Measurements from ENCODE around the gene TACC3. TPM values are rescaled to one million over a fixed set of nuclear protein-coding genes. Genes with fewer than 3 reads are reported as not detected.

Gene TACC3
- total RNA-seq, 1 donor from 2014 or later: 15.0 TPM

DNA sequence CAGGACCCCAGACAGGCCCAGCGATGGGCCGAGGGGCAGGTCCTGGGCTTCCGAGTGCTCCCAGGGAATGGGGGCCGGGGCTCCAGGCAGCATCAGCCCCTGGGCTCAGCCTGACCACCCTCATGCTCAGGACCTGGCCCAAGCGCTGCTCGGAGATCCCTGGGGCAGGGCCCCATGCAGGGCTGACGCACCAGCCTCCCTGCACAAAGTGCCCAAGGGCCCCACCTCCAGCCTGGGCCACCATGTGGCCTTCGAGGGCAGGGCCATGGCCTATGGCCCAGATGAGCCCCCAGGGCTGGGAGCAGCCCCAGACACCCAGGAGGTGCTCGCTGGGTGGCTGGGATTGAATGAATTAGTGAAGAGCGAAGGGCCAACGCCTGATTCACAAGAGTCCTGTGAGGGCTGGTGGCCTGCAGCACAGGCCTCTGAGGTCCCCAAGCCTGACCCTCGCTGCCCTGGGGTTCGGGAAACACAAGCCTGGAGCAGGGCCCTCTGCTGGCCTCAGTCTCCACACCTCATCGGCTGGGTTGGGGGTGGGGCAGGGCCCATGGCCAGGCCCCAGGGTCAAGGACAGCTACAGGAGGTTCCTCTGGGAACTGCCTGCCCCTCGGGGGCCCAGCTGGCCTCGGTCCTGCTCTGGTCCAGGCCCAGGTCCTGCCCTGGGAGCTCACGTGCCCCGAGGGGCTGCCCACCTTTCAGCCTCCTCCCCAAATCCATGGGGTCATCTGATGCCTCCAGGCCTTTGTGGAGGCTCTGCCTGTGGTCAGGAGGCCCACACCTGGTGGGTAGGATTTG is 58.5 kb downstream of the TACC3 start:
- Histone ChIP-seq H3K36me3 (ENCODE audit: insufficient read depth, low read length) (no peaks in the 10 kb centered on the region), H3K4me3 (ENCODE audit: insufficient read depth, low read depth, low read length) (no peak overlapping the region), H4K20me1 (ENCODE audit: insufficient read depth, low read length) (no peaks in the 10 kb centered on the region), H3K27ac (ENCODE audit: low read depth, low read length) (no peak overlapping the region), H2AFZ (ENCODE audit: low read depth, low read length) (no peak overlapping the region), H3K4me2 (ENCODE audit: low read length) (no peak overlapping the region), H3K79me2 (ENCODE audit: insufficient read depth, low read length) (no peaks in the 10 kb centered on the region), H3K9ac (ENCODE audit: low read length) (no peak overlapping the region), H3K4me1 (ENCODE audit: insufficient read depth, low read length) (no peaks in the 10 kb centered on the region), H3K27me3 (ENCODE audit: insufficient read depth, low read length) (no peaks in the 10 kb centered on the region), H3K9me3 (ENCODE audit: insufficient read depth, low read depth, low read length) (no peaks in the 10 kb centered on the region)
- Mint-ChIP-seq H3K36me3 (ENCODE audit: low read depth, unreplicated experiment) (no peaks in the 10 kb centered on the region), H3K27me3 (ENCODE audit: low read depth, unreplicated experiment) (peaks cover 5% of the 10 kb centered on the region), H3K4me1 (ENCODE audit: low read depth, unreplicated experiment) (no peaks in the 10 kb centered on the region), H3K9me3 (ENCODE audit: unreplicated experiment) (no peaks in the 10 kb centered on the region), H3K4me3 (ENCODE audit: unreplicated experiment) (no peak overlapping the region), H3K27ac (ENCODE audit: unreplicated experiment) (no peak overlapping the region)
- FAIRE-seq (no peak), DNase-seq (ENCODE audit: low read depth) (no peak)
- no peak for TF ChIP-seq EZH2 (IDR thresholded peaks at IDR 0.05; ENCODE audit: insufficient read depth, low read length)
- TF ChIP-seq, protein P1, sequence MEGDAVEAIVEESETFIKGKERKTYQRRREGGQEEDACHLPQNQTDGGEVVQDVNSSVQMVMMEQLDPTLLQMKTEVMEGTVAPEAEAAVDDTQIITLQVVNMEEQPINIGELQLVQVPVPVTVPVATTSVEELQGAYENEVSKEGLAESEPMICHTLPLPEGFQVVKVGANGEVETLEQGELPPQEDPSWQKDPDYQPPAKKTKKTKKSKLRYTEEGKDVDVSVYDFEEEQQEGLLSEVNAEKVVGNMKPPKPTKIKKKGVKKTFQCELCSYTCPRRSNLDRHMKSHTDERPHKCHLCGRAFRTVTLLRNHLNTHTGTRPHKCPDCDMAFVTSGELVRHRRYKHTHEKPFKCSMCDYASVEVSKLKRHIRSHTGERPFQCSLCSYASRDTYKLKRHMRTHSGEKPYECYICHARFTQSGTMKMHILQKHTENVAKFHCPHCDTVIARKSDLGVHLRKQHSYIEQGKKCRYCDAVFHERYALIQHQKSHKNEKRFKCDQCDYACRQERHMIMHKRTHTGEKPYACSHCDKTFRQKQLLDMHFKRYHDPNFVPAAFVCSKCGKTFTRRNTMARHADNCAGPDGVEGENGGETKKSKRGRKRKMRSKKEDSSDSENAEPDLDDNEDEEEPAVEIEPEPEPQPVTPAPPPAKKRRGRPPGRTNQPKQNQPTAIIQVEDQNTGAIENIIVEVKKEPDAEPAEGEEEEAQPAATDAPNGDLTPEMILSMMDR (IDR thresholded peaks at IDR 0.05; ENCODE audit: insufficient read depth, low read depth, low read length): no peak

DNA sequence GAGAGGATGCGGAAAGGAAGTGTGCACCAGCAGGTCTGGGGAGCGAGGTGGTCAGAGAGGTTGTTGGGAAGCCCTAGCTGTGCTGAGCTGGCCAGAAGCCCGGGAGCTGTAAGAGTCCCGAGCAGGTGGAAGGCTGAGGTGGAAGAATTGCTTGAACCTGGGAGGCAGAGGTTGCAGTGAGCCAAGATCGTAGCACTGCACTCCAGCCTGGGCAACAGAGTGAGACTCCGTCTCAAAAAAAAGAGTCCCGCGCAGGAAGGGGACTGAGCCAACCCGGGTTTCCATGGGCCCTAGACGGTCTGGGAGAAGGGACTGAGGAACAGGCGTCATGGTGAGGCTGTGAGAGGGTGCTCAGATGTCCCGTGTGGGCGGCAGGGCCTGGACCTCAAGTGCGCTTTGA is 59.1 kb downstream of the TACC3 start:
- H3K79me2 ChIP-seq (ENCODE audit: insufficient read depth, low read length): no peaks in the 10 kb centered on the region
- TF ChIP-seq, protein P1 (IDR thresholded peaks at IDR 0.05; ENCODE audit: insufficient read depth, low read depth, low read length): no peak
- no peak for TF ChIP-seq EZH2 (IDR thresholded peaks at IDR 0.05; ENCODE audit: insufficient read depth, low read length)
- Mint-ChIP-seq H3K36me3 (ENCODE audit: low read depth, unreplicated experiment) (no peaks in the 10 kb centered on the region), H3K4me3 (ENCODE audit: unreplicated experiment) (no peak overlapping the region), H3K9me3 (ENCODE audit: unreplicated experiment) (no peaks in the 10 kb centered on the region), H3K4me1 (ENCODE audit: low read depth, unreplicated experiment) (no peaks in the 10 kb centered on the region), H3K27me3 (ENCODE audit: low read depth, unreplicated experiment) (peaks cover 5% of the 10 kb centered on the region), H3K27ac (ENCODE audit: unreplicated experiment) (no peak overlapping the region)
- no peaks in the 10 kb centered on the region for H3K4me1 ChIP-seq (ENCODE audit: insufficient read depth, low read length)
- no peak overlapping the region for H3K4me3 ChIP-seq (ENCODE audit: insufficient read depth, low read depth, low read length)
- H3K36me3 ChIP-seq (ENCODE audit: insufficient read depth, low read length): no peaks in the 10 kb centered on the region
- DNase-seq (ENCODE audit: low read depth) (no peak), FAIRE-seq (no peak)
- H3K9ac ChIP-seq (ENCODE audit: low read length): no peak overlapping the region
- H2AFZ ChIP-seq (ENCODE audit: low read depth, low read length): no peak overlapping the region
- H3K4me2 ChIP-seq (ENCODE audit: low read length): no peak overlapping the region
- no peaks in the 10 kb centered on the region for H4K20me1 ChIP-seq (ENCODE audit: insufficient read depth, low read length)
- H3K27me3 ChIP-seq (ENCODE audit: insufficient read depth, low read length): no peaks in the 10 kb centered on the region
- no peaks in the 10 kb centered on the region for H3K9me3 ChIP-seq (ENCODE audit: insufficient read depth, low read depth, low read length)
- no peak overlapping the region for H3K27ac ChIP-seq (ENCODE audit: low read depth, low read length)

DNA sequence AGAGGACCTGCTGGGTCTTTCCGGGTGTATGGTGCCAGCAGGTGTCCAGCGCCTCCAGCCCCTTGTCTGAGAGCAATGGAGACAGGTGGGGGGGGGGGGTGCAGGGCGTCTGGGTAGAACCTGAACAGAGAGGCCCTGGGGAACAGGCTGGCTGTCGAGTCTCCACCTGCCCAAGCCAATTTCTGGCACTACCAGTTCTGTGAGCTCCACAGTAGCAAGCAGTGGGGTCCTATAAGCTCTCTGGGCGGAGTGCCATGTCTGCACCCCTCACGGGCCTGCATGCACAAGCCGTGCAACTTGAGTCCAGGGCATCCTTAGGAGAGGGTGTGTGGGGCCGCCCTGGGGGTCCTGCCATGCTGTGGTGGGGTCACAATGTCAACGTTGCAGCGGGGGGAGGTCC is 61.7 kb downstream of the TACC3 start:
- no peak overlapping the region for H3K4me3 Mint-ChIP-seq (ENCODE audit: unreplicated experiment)
- Histone ChIP-seq H4K20me1 (ENCODE audit: insufficient read depth, low read length) (no peaks in the 10 kb centered on the region), H3K36me3 (ENCODE audit: insufficient read depth, low read length) (no peaks in the 10 kb centered on the region), H3K4me2 (ENCODE audit: low read length) (no peak overlapping the region), H2AFZ (ENCODE audit: low read depth, low read length) (no peak overlapping the region), H3K27ac (ENCODE audit: low read depth, low read length) (no peak overlapping the region), H3K9ac (ENCODE audit: low read length) (no peak overlapping the region), H3K27me3 (ENCODE audit: insufficient read depth, low read length) (no peaks in the 10 kb centered on the region), H3K9me3 (ENCODE audit: insufficient read depth, low read depth, low read length) (no peaks in the 10 kb centered on the region), H3K79me2 (ENCODE audit: insufficient read depth, low read length) (no peaks in the 10 kb centered on the region), H3K4me1 (ENCODE audit: insufficient read depth, low read length) (no peaks in the 10 kb centered on the region), H3K4me3 (ENCODE audit: insufficient read depth, low read depth, low read length) (no peak overlapping the region)
- H3K27me3 Mint-ChIP-seq (ENCODE audit: low read depth, unreplicated experiment): peaks cover 5% of the 10 kb centered on the region
- no peaks in the 10 kb centered on the region for H3K9me3 Mint-ChIP-seq (ENCODE audit: unreplicated experiment)
- H3K27ac Mint-ChIP-seq (ENCODE audit: unreplicated experiment): no peak overlapping the region
- DNase-seq (ENCODE audit: low read depth): no peak
- no peak for FAIRE-seq
- no peak for TF ChIP-seq EZH2 (IDR thresholded peaks at IDR 0.05; ENCODE audit: insufficient read depth, low read length)
- TF ChIP-seq, protein P1 (IDR thresholded peaks at IDR 0.05; ENCODE audit: insufficient read depth, low read depth, low read length): no peak
- no peaks in the 10 kb centered on the region for H3K4me1 Mint-ChIP-seq (ENCODE audit: low read depth, unreplicated experiment)
- no peaks in the 10 kb centered on the region for H3K36me3 Mint-ChIP-seq (ENCODE audit: low read depth, unreplicated experiment)

Data from astrocyte (in vitro differentiated cells and primary cell).